Natural killer cell (primary cell): ENCODE measurements around the gene MYCBPAP. TPM values are rescaled to one million over a fixed set of nuclear protein-coding genes. Genes with fewer than 3 reads are reported as not detected.

ENCODE experiments used
- ATAC-seq, 3 donors: fragments of 150-1000 bp in 2 of 3; fragments of 200-7000 bp in 1 of 3; cut with Tn5 transposase; 1 replicate in 1 of 3; 2 replicates in 2 of 3; pipeline ENCODE4 v1.10.0; 2021; ENCODE audit warnings: mild to moderate bottlenecking in 2 of 3, moderate library complexity in 2 of 3
- DNase-seq, 2 donors: peaks; one replicate each; pipeline versions ENCODE4 v3.0.0 to v3.0.0-alpha.2; 2013 to 2021; ENCODE audit warnings: mixed read lengths in 1 of 2
- H3K27ac ChIP-seq: one replicate; pipeline ENCODE4 v1.5.1; 2013; ENCODE audit warnings: mild to moderate bottlenecking, low read length
- H3K27me3 ChIP-seq: one replicate; pipeline ENCODE4 v1.6.1; 2013; ENCODE audit warnings: low read length; ENCODE audit not compliant: control insufficient read depth, insufficient read depth
- H3K36me3 ChIP-seq: one replicate; pipeline ENCODE4 v1.6.1; 2013; ENCODE audit warnings: low read length; ENCODE audit not compliant: control insufficient read depth, insufficient read depth
- H3K4me1 ChIP-seq: one replicate; pipeline ENCODE4 v1.6.1; 2013; ENCODE audit warnings: low read length; ENCODE audit not compliant: control insufficient read depth, insufficient read depth
- H3K4me3 ChIP-seq: one replicate; pipeline ENCODE4 v1.5.1; 2013; ENCODE audit warnings: low read length
- H3K9me3 ChIP-seq: one replicate; pipeline ENCODE4 v1.6.1; 2013; ENCODE audit warnings: low read length; ENCODE audit not compliant: control insufficient read depth, insufficient read depth
- H3K27ac Mint-ChIP-seq, 2 donors: one replicate each; pipeline ENCODE4 v1.8.0; 2022; ENCODE audit warnings: mild to moderate bottlenecking in 2 of 2, mixed read lengths in 2 of 2, moderate library complexity in 1 of 2
- H3K27me3 Mint-ChIP-seq, 2 donors: one replicate each; pipeline ENCODE4 v1.8.0; 2022; ENCODE audit warnings: low read depth in 2 of 2, mixed read lengths in 2 of 2
- H3K36me3 Mint-ChIP-seq: one replicate; pipeline ENCODE4 v1.8.0; 2022; ENCODE audit warnings: mixed read lengths
- H3K4me1 Mint-ChIP-seq, 2 donors: one replicate each; pipeline ENCODE4 v1.8.0; 2022; ENCODE audit warnings: mixed read lengths in 2 of 2
- H3K4me3 Mint-ChIP-seq: one replicate; pipeline ENCODE4 v1.8.0; 2022; ENCODE audit warnings: mild to moderate bottlenecking, moderate library complexity, mixed read lengths
- H3K9me3 Mint-ChIP-seq, 2 donors: one replicate each; pipeline ENCODE4 v1.8.0; 2022; ENCODE audit warnings: mixed read lengths in 2 of 2
- CTCF ChIP-seq: fragments of 200-600 bp; IDR thresholded peaks from one replicate; pipeline ENCODE4 v1.8.0; 2022; ENCODE audit warnings: antibody characterized with exemption
- WGBS: methylation state at CpG from one replicate; pipeline ENCODE4 v1.1.7; 2013; ENCODE audit warnings: missing lambda C conversion rate; ENCODE audit not compliant: insufficient coverage; 5-methylcytosine and 5-hydroxymethylcytosine counted together
- intact Hi-C: fragments of 100-400 bp; cut with micrococcal nuclease; formaldehyde crosslinking; loops from one replicate; pipeline ENCODE4 v1.14.2; 2022
- total RNA-seq, 4 donors: library from RNA; stranded (reverse); fragments of 120-200 nt in 1 of 4; gene quantifications; one replicate each; pipeline versions ENCODE4 v1.2.3 to v1.2.4, GENCODE V29; 2013 to 2022

MYCBPAP gene
- total RNA-seq, 3 donors from 2014 or later (not counting 1 experiment from before 2014, with no cell fraction given), result 0.26 to 4.9 (median 0.70) TPM

GRCh38 chr17:50576864-50577263, 68.6 kb downstream of the MYCBPAP start:
- intact Hi-C loops, result no loop called here
- Mint-ChIP-seq H3K9me3 (no peaks in the 10 kb centered on the region), H3K27me3 (peaks cover 3 to 11% of the 10 kb centered on the region in 2 donors), H3K27ac (no peak overlapping the region), H3K4me3 (no peak overlapping the region), H3K4me1 (no peaks in the 10 kb centered on the region), H3K36me3 (no peaks in the 10 kb centered on the region)
- DNase-seq (no peak), ATAC-seq (peak in 1 of 3 donors; percentile 2)
- Histone ChIP-seq H3K9me3 (no peaks in the 10 kb centered on the region), H3K4me3 (no peak overlapping the region), H3K4me1 (no peaks in the 10 kb centered on the region), H3K36me3 (no peaks in the 10 kb centered on the region), H3K27ac (no peak overlapping the region), H3K27me3 (no peaks in the 10 kb centered on the region)
- WGBS, result 56% methylated on average over 13 of the region's 13 CpGs
- no peak for TF ChIP-seq CTCF

GRCh38 chr17:50577451-50577954, 69.3 kb downstream of the MYCBPAP start:
- Histone ChIP-seq H3K36me3 (no peaks in the 10 kb centered on the region), H3K9me3 (no peaks in the 10 kb centered on the region), H3K4me1 (no peaks in the 10 kb centered on the region), H3K27ac (no peak overlapping the region), H3K27me3 (no peaks in the 10 kb centered on the region), H3K4me3 (no peak overlapping the region)
- Mint-ChIP-seq H3K4me1 (no peaks in the 10 kb centered on the region), H3K4me3 (no peak overlapping the region), H3K9me3 (no peaks in the 10 kb centered on the region), H3K36me3 (no peaks in the 10 kb centered on the region), H3K27me3 (peaks cover 0 to 15% of the 10 kb centered on the region in 2 donors), H3K27ac (no peak overlapping the region)
- ATAC-seq (peak in 1 of 3 donors; percentile 24), DNase-seq (no peak)
- WGBS, result 88% methylated on average over 13 of the region's 13 CpGs
- intact Hi-C loops, result no loop called here
- TF ChIP-seq CTCF, result no peak

GRCh38 chr17:50578173-50578572, 69.9 kb downstream of the MYCBPAP start:
- ATAC-seq (no peak), DNase-seq (no peak)
- no peak overlapping the region for H3K4me3 ChIP-seq
- H3K27me3 ChIP-seq, result no peaks in the 10 kb centered on the region
- H3K4me1 Mint-ChIP-seq, result no peaks in the 10 kb centered on the region
- no peak overlapping the region for H3K4me3 Mint-ChIP-seq
- intact Hi-C loops, result no loop called here
- no peaks in the 10 kb centered on the region for H3K9me3 ChIP-seq
- H3K27ac Mint-ChIP-seq, result no peak overlapping the region
- no peak overlapping the region for H3K27ac ChIP-seq
- H3K36me3 ChIP-seq, result no peaks in the 10 kb centered on the region
- no peaks in the 10 kb centered on the region for H3K4me1 ChIP-seq
- no peak for TF ChIP-seq CTCF
- peaks cover 0 to 18% of the 10 kb centered on the region in 2 donors for H3K27me3 Mint-ChIP-seq
- H3K36me3 Mint-ChIP-seq, result no peaks in the 10 kb centered on the region
- H3K9me3 Mint-ChIP-seq, result no peaks in the 10 kb centered on the region
- whole genome bisulfite sequencing, result 87% methylated on average over 16 of the region's 16 CpGs

GRCh38 chr17:50579399-50579798, 71.2 kb downstream of the MYCBPAP start:
- H3K27me3 ChIP-seq, result no peaks in the 10 kb centered on the region

More at GRCh38 chr17:50579399-50579798, 71.2 kb downstream of the MYCBPAP start:
- ATAC-seq, result no peak
- TF ChIP-seq CTCF, result no peak
- 88% methylated on average over 7 of the region's 7 CpGs for WGBS
- no peak for DNase-seq
- H3K27ac ChIP-seq, result no peak overlapping the region
- no peaks in the 10 kb centered on the region for H3K4me1 ChIP-seq
- H3K9me3 ChIP-seq, result no peaks in the 10 kb centered on the region
- no peak overlapping the region for H3K4me3 ChIP-seq
- no peaks in the 10 kb centered on the region for H3K36me3 ChIP-seq
- no peak overlapping the region for H3K27ac Mint-ChIP-seq
- no peak overlapping the region for H3K4me3 Mint-ChIP-seq
- H3K4me1 Mint-ChIP-seq, result no peaks in the 10 kb centered on the region
- intact Hi-C loops, result no loop called here
- H3K27me3 Mint-ChIP-seq, result peaks cover 0 to 19% of the 10 kb centered on the region in 2 donors
- no peaks in the 10 kb centered on the region for H3K36me3 Mint-ChIP-seq
- H3K9me3 Mint-ChIP-seq, result no peaks in the 10 kb centered on the region
